Astrocyte (in vitro differentiated cells and primary cell): ENCODE results near the gene ITGB1BP2. TPM values are rescaled to one million over a fixed set of nuclear protein-coding genes. Genes with fewer than 3 reads are reported as not detected.
A peak's percentile ranks its signal among the peaks of the same experiment; 100 is the strongest.

ENCODE experiments used
- DNase-seq: peaks from one replicate; pipeline ENCODE4 v3.0.0-alpha.2; 2010; ENCODE audit warnings: low read depth
- FAIRE-seq: peaks from 2 replicates; lab custom pipeline; 2011; peaks lifted over from hg19 to GRCh38; lab: Jason Lieb, UNC
- H2AFZ ChIP-seq: 2 replicates; pipeline ENCODE4 v1.6.0; 2012; ENCODE audit warnings: low read depth, low read length, inconsistent platforms
- H3K27ac ChIP-seq: 2 replicates; pipeline ENCODE4 v1.5.1; 2011; ENCODE audit warnings: low read depth, low read length, inconsistent platforms
- H3K27me3 ChIP-seq: 2 replicates; pipeline ENCODE4 v1.6.0; 2011; ENCODE audit warnings: low read length, inconsistent platforms; ENCODE audit not compliant: insufficient read depth
- H3K36me3 ChIP-seq: 2 replicates; pipeline ENCODE4 v1.5.1; 2011; ENCODE audit warnings: low read length, inconsistent platforms; ENCODE audit not compliant: insufficient read depth
- H3K4me1 ChIP-seq: 2 replicates; pipeline ENCODE4 v1.5.1; 2011; ENCODE audit warnings: low read length, inconsistent platforms; ENCODE audit not compliant: insufficient read depth
- H3K4me2 ChIP-seq: 2 replicates; pipeline ENCODE4 v1.6.0; 2012; ENCODE audit warnings: low read length, inconsistent platforms
- H3K4me3 ChIP-seq: 2 replicates; pipeline ENCODE4 v1.5.1; 2011; ENCODE audit warnings: low read depth, mild to moderate bottlenecking, low read length, inconsistent platforms; ENCODE audit not compliant: insufficient read depth
- H3K79me2 ChIP-seq: 2 replicates; pipeline ENCODE4 v1.6.0; 2012; ENCODE audit warnings: mild to moderate bottlenecking, low read length, inconsistent platforms; ENCODE audit not compliant: insufficient read depth
- H3K9ac ChIP-seq: 2 replicates; pipeline ENCODE4 v1.6.0; 2012; ENCODE audit warnings: mild to moderate bottlenecking, low read length, inconsistent platforms
- H3K9me3 ChIP-seq: 2 replicates; pipeline ENCODE4 v1.5.1; 2012; ENCODE audit warnings: low read depth, mild to moderate bottlenecking, low read length, inconsistent platforms; ENCODE audit not compliant: insufficient read depth
- H4K20me1 ChIP-seq: 2 replicates; pipeline ENCODE4 v1.6.0; 2012; ENCODE audit warnings: low read length, inconsistent platforms; ENCODE audit not compliant: insufficient read depth
- H3K27ac Mint-ChIP-seq: one replicate; pipeline ENCODE4 v1.8.0; 2021; ENCODE audit warnings: mild to moderate bottlenecking, mixed read lengths; ENCODE audit not compliant: unreplicated experiment
- H3K27me3 Mint-ChIP-seq: one replicate; pipeline ENCODE4 v1.8.0; 2021; ENCODE audit warnings: low read depth, mixed read lengths; ENCODE audit not compliant: unreplicated experiment
- H3K36me3 Mint-ChIP-seq: one replicate; pipeline ENCODE4 v1.8.0; 2021; ENCODE audit warnings: low read depth, mixed read lengths; ENCODE audit not compliant: unreplicated experiment
- H3K4me1 Mint-ChIP-seq: one replicate; pipeline ENCODE4 v1.8.0; 2021; ENCODE audit warnings: low read depth, mixed read lengths; ENCODE audit not compliant: unreplicated experiment
- H3K4me3 Mint-ChIP-seq: one replicate; pipeline ENCODE4 v1.8.0; 2021; ENCODE audit warnings: mild to moderate bottlenecking, moderate library complexity, mixed read lengths; ENCODE audit not compliant: unreplicated experiment
- H3K9me3 Mint-ChIP-seq: one replicate; pipeline ENCODE4 v1.8.0; 2021; ENCODE audit warnings: mild to moderate bottlenecking, mixed read lengths; ENCODE audit not compliant: unreplicated experiment
- CTCF ChIP-seq: IDR thresholded peaks from 2 replicates; pipeline ENCODE4 v1.5.1; 2011; ENCODE audit warnings: low read depth, mild to moderate bottlenecking, inconsistent platforms, low read length, moderate library complexity; ENCODE audit not compliant: insufficient read depth
- EZH2 ChIP-seq: IDR thresholded peaks from 2 replicates; pipeline ENCODE4 v1.6.1; 2012; ENCODE audit warnings: mild to moderate bottlenecking, low read length, inconsistent platforms; ENCODE audit not compliant: insufficient read depth
- total RNA-seq: library from RNA; stranded (reverse); gene quantifications from 2 replicates; pipeline ENCODE4 v1.2.1, GENCODE V29; 2021

The ITGB1BP2 gene
- total RNA-seq, 1 donor from 2014 or later = 3.2 TPM

- H4K20me1 ChIP-seq = peaks cover 48% of the 10 kb centered on the region
- no peaks in the 10 kb centered on the region for H3K27me3 ChIP-seq
- Mint-ChIP-seq H3K9me3 (no peaks in the 10 kb centered on the region), H3K4me3 (peak overlapping the region; percentile 97), H3K27me3 (no peaks in the 10 kb centered on the region), H3K4me1 (peaks cover 5% of the 10 kb centered on the region), H3K27ac (no peak overlapping the region), H3K36me3 (peaks cover 2% of the 10 kb centered on the region)
- H2AFZ ChIP-seq = no peak overlapping the region
- peak overlapping the region; percentile 89 for H3K4me3 ChIP-seq
- FAIRE-seq (no peak), DNase-seq (no peak)
- H3K9me3 ChIP-seq = no peaks in the 10 kb centered on the region
- peak overlapping the region; percentile 100 for H3K9ac ChIP-seq
- H3K27ac ChIP-seq = no peak overlapping the region
- peaks cover 9% of the 10 kb centered on the region for H3K4me1 ChIP-seq
- H3K4me2 ChIP-seq = peak overlapping the region; percentile 95
- TF ChIP-seq CTCF = no peak
- no peak for TF ChIP-seq EZH2
- H3K79me2 ChIP-seq = peaks cover 72% of the 10 kb centered on the region
- H3K36me3 ChIP-seq = peaks cover 11% of the 10 kb centered on the region
These were observed 15.6 kb upstream of the ITGB1BP2 start for GRCh38 chrX:71285929-71286328.

GRCh38 chrX:71291381-71291780 lies 10.2 kb upstream of the ITGB1BP2 start:
- FAIRE-seq (no peak), DNase-seq (peak; percentile 27)
- no peak overlapping the region for H3K4me3 Mint-ChIP-seq
- Histone ChIP-seq H3K79me2 (peaks cover 60% of the 10 kb centered on the region), H3K4me3 (no peak overlapping the region), H3K36me3 (peaks cover 28% of the 10 kb centered on the region), H3K27me3 (no peaks in the 10 kb centered on the region), H2AFZ (no peak overlapping the region), H3K4me1 (peaks cover 12% of the 10 kb centered on the region), H3K9ac (no peak overlapping the region), H3K27ac (no peak overlapping the region), H4K20me1 (peaks cover 42% of the 10 kb centered on the region), H3K4me2 (peak overlapping the region; percentile 8), H3K9me3 (no peaks in the 10 kb centered on the region)
- H3K4me1 Mint-ChIP-seq = peaks cover 11% of the 10 kb centered on the region
- TF ChIP-seq EZH2 = no peak
- no peak for TF ChIP-seq CTCF
- no peaks in the 10 kb centered on the region for H3K9me3 Mint-ChIP-seq
- peak overlapping the region; percentile 58 for H3K27ac Mint-ChIP-seq
- H3K36me3 Mint-ChIP-seq = peaks cover 9% of the 10 kb centered on the region
- no peaks in the 10 kb centered on the region for H3K27me3 Mint-ChIP-seq

- no peak for TF ChIP-seq EZH2
- no peak for TF ChIP-seq CTCF
- no peak overlapping the region for H3K4me3 ChIP-seq
- no peaks in the 10 kb centered on the region for H3K9me3 Mint-ChIP-seq
- H3K4me3 Mint-ChIP-seq = peak overlapping the region; percentile 6
- peak overlapping the region; percentile 60 for H3K27ac ChIP-seq
- H3K4me1 ChIP-seq = peaks cover 12% of the 10 kb centered on the region
- no peaks in the 10 kb centered on the region for H3K27me3 ChIP-seq
- peaks cover 38% of the 10 kb centered on the region for H3K36me3 ChIP-seq
- peaks cover 45% of the 10 kb centered on the region for H3K79me2 ChIP-seq
- H2AFZ ChIP-seq = no peak overlapping the region
- peak overlapping the region; percentile 51 for H3K4me2 ChIP-seq
- H3K27ac Mint-ChIP-seq = peak overlapping the region; percentile 90
- H3K27me3 Mint-ChIP-seq = no peaks in the 10 kb centered on the region
- no peak overlapping the region for H3K9ac ChIP-seq
- peaks cover 9% of the 10 kb centered on the region for H3K4me1 Mint-ChIP-seq
- H3K36me3 Mint-ChIP-seq = peaks cover 11% of the 10 kb centered on the region
- FAIRE-seq = peak; percentile 81
- no peaks in the 10 kb centered on the region for H3K9me3 ChIP-seq
- peaks cover 41% of the 10 kb centered on the region for H4K20me1 ChIP-seq
- peak; percentile 59 for DNase-seq
These were observed 8.7 kb upstream of the ITGB1BP2 start for GRCh38 chrX:71292669-71293365.
